Medulla oblongata (tissue), 1 donor: ENCODE data around the gene ADIPOR1.
"Not testable (repeated sequence)": the region's sequence is repeated elsewhere in the genome, so short reads cannot be mapped to it uniquely, and the experiment has no call there.

Source experiments
- DNase-seq: peaks from one replicate; pipeline ENCODE4 v3.0.0-alpha.2; 2015; ENCODE audit errors: extremely low spot score

The ADIPOR1 gene

DNA sequence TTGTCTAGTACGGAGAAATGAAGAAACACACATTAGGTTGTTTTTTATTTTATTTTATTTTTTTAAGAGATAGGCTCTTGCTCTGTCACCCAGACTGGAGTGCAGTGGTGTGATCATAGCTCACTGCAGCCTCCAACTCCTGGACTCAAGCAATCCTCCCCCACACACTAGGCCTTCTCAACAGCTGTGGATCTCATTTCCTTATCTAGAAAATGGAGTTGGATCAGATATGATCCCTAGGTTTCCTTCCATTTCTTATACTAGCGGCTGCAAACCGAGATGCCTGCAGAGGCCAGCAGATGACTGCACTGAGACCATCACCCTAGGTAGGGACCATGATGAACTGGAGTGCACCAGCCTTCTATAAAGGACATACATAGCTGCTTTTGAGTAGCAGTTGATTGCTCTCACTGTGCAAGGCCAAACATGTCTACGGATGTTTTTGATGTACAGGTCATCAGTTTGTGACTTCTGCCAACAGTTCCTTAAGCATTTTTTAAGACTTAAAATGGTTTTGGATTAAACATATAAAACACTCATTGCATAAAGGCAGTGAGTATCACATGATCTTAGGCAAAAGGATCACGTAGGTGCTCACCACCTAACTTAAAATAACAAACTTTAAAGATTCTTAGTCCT is 19.7 kb downstream of the ADIPOR1 start:
- no peak for DNase-seq

- DNase-seq = not testable (repeated sequence)
These were observed 21.7 kb downstream of the ADIPOR1 start for GRCh38 chr1:202936409-202936808.

- DNase-seq = no peak
These were observed 22.3 kb downstream of the ADIPOR1 start for GRCh38 chr1:202935844-202936243.

DNA sequence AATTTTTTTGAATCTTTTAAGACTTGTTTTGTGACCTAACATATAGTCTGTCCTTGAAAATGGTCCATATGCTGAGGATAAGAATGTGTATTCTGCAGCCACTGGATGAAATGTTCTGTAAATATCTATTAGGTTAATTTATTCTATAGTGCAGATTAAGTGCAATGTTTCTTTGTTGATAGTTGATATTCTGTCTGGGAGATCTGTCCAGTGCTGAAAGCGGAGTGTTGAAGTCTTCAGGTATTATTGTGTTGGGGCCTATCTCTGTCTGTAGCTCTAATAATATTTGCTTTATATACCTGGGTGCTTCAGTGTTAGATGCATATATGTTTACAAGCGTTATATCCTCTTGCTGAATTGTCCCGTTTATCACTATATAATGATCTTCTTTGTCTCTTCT is 23.4 kb downstream of the ADIPOR1 start:
- no peak for DNase-seq

- no peak for DNase-seq
These were observed 25.6 kb downstream of the ADIPOR1 start for GRCh38 chr1:202932476-202932875.

- peak; percentile 96 for DNase-seq
These were observed 31.3 kb downstream of the ADIPOR1 start, which contains the start of gene KLHL12 for GRCh38 chr1:202926581-202927491. KLHL12 (minus strand) TSS chr1:202927234; CDS start chr1:202925162, 2,072 bp downstream.

GRCh38 chr1:202923533-202923932 is 34.6 kb downstream of the ADIPOR1 start:
- DNase-seq = no peak

DNA sequence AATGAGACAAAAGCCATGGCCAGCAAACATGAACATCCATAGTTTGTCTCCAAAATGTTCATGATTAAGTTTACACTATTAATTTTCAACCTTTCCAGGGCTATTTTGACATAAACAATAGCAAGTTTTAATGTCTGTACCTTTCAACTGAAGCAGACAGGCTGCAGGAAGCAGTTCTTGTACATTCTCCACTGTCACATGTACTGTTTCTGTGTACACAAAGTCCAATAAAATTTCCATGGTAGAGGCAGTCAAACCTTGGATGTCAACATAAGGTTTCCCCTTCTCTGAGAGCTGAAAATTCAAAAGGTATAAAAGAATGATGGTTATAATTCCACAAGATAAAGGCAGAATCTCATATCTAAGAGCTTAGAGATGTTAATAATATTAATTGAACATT is 38.5 kb downstream of the ADIPOR1 start:
- no peak for DNase-seq

DNA sequence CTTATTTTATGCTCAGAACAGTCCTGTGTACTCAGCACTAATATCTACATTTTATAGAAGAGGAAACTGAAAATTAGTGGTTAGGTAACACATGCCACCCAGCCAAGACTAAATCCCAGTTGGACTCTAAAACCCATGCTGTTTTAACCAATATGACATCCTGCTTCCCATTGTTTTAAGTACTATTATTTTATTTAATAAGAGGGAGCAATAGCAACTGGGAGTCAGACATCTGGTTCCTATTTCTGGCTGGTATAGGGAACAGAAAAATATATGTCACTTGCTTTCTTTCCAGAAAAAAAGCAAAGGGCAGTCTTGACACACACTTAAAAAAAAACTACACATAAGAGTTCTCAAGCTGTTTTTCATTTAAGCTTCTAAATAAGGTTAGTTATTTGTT is 43.0 kb downstream of the ADIPOR1 start:
- no peak for DNase-seq

- not testable (repeated sequence) for DNase-seq
These were observed 45.6 kb downstream of the ADIPOR1 start for GRCh38 chr1:202912476-202912875.

- DNase-seq = no peak
These were observed 48.6 kb downstream of the ADIPOR1 start for GRCh38 chr1:202909494-202909893.

DNA sequence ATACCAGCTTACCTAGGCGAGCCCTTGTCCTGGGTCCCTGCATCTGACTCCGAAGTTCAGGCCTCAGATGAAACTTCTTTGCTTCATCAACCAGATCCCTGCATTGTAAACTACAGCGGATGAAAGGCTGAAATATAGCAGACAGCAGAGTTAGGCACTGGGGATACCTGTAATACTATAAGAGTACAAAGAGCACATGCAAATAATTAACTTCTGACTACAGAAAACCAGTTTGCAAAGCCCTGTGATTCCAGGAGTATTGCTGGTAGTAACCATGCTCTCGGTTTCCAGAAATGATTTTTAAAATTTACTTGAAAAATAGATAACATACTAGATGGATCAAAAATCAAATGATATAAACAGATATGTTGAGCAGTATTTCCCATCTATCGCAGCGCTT is 49.1 kb downstream of the ADIPOR1 start:
- DNase-seq = no peak

GRCh38 chr1:202905331-202905730 is 52.8 kb downstream of the ADIPOR1 start:
- DNase-seq = no peak

DNA sequence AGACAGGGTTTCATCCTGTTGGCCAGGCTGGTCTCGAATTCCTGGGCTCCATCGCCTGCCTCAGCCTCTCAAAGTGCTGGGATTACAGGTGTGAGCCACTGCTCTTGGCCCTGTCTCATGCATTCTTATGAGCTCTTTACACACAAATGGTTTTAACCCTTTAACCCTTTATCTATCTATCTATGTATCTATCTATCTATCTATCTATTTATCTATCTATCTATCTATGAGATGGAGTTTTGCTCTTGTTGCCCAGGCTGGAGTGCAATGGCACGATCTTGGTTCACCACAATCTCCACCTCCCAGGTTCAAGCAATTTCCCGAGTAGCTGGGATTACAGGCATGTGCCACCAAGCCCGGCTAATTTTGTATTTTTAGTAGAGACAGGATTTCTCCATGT is 54.3 kb downstream of the ADIPOR1 start:
- DNase-seq = not testable (repeated sequence)

- DNase-seq = no peak
These were observed 56.6 kb downstream of the ADIPOR1 start for GRCh38 chr1:202901555-202901954.

- no peak for DNase-seq
These were observed 65.6 kb downstream of the ADIPOR1 start for GRCh38 chr1:202892501-202892900.
